WTC11 (cell line): Measurements from ENCODE around the gene ATP6V1G1. TPM values are rescaled to one million over a fixed set of nuclear protein-coding genes. Genes with fewer than 3 reads are reported as not detected.

Source experiments
- ATAC-seq: fragments of 200-7000 bp; cut with Tn5 transposase; 2 replicates; pipeline ENCODE4 v1.10.0; 2021; ENCODE audit warnings: mild to moderate bottlenecking, moderate library complexity
- CTCF ChIA-PET: fragments of 300-600 bp; sonication (Branson Sonifier 250); formaldehyde crosslinking; loops from one replicate; lab custom pipeline; 2021; ENCODE audit warnings: antibody characterized with exemption; lab: Charles Lee
- POLR2A ChIA-PET: fragments of 350-600 bp; sonication (Branson Sonifier 250); formaldehyde crosslinking; loops from one replicate; lab custom pipeline; 2021; ENCODE audit warnings: antibody characterized with exemption; lab: Charles Lee
- DNase-seq: peaks from one replicate; pipeline ENCODE4 v3.0.0; 2021; ENCODE audit warnings: low spot score
- H3K27ac Mint-ChIP-seq: 2 replicates; pipeline ENCODE4 v1.8.0; 2021; ENCODE audit warnings: mixed read lengths
- H3K27me3 Mint-ChIP-seq: 2 replicates; pipeline ENCODE4 v1.8.0; 2021; ENCODE audit warnings: low read depth, mild to moderate bottlenecking, moderate library complexity, mixed read lengths
- H3K36me3 Mint-ChIP-seq: 2 replicates; pipeline ENCODE4 v1.8.0; 2021; ENCODE audit warnings: mixed read lengths
- H3K4me1 Mint-ChIP-seq: 2 replicates; pipeline ENCODE4 v1.8.0; 2022; ENCODE audit warnings: mixed read lengths
- H3K4me3 Mint-ChIP-seq: 2 replicates; pipeline ENCODE4 v1.8.0; 2021; ENCODE audit warnings: mild to moderate bottlenecking, moderate library complexity, mixed read lengths
- H3K9me3 Mint-ChIP-seq: 2 replicates; pipeline ENCODE4 v1.8.0; 2021; ENCODE audit warnings: mixed read lengths
- AR ChIP-seq: fragments of 250-450 bp; sonication (Bioruptor Pico); IDR thresholded peaks from 2 replicates; pipeline ENCODE4 v1.9.0; 2021; ENCODE audit warnings: mild to moderate bottlenecking
- ATF2 ChIP-seq: sonication (generic); formaldehyde crosslinking; IDR thresholded peaks from 2 replicates; pipeline ENCODE4 v1.8.1; 2022; ENCODE audit warnings: low read depth, missing genetic modification reagents, borderline replicate concordance
- CREM ChIP-seq: sonication (generic); formaldehyde crosslinking; IDR thresholded peaks from 2 replicates; pipeline ENCODE4 v1.8.1; 2022; ENCODE audit warnings: mild to moderate bottlenecking, missing genetic modification reagents, moderate library complexity
- E2F1 ChIP-seq: sonication (generic); formaldehyde crosslinking; IDR thresholded peaks from 2 replicates; pipeline ENCODE4 v1.8.0; 2022; ENCODE audit warnings: mild to moderate bottlenecking, missing genetic modification reagents
- FOXJ3 ChIP-seq: sonication (generic); formaldehyde crosslinking; IDR thresholded peaks from 2 replicates; pipeline ENCODE4 v1.9.0; 2021; ENCODE audit warnings: missing genetic modification reagents, mild to moderate bottlenecking, borderline replicate concordance
- HMGXB4 ChIP-seq: sonication (generic); formaldehyde crosslinking; IDR thresholded peaks from 2 replicates; pipeline ENCODE4 v1.8.1; 2023; ENCODE audit warnings: mild to moderate bottlenecking, moderate library complexity, missing genetic modification reagents
- KAT7 ChIP-seq: sonication (generic); formaldehyde crosslinking; IDR thresholded peaks from 2 replicates; pipeline ENCODE4 v1.8.1; 2023; ENCODE audit warnings: missing genetic modification reagents, mild to moderate bottlenecking, borderline replicate concordance
- MXD4 ChIP-seq: fragments of 250-450 bp; sonication (Bioruptor Pico); IDR thresholded peaks from 2 replicates; pipeline ENCODE4 v1.8.0; 2021; ENCODE audit warnings: mild to moderate bottlenecking, moderate library complexity, borderline replicate concordance
- NFE2L1 ChIP-seq: sonication (generic); formaldehyde crosslinking; IDR thresholded peaks from 2 replicates; pipeline ENCODE4 v1.8.1; 2023; ENCODE audit warnings: missing genetic modification reagents
- PRDM15 ChIP-seq: sonication (generic); formaldehyde crosslinking; IDR thresholded peaks from 2 replicates; pipeline ENCODE4 v1.8.0; 2022; ENCODE audit warnings: missing genetic modification reagents
- STAT6 ChIP-seq: sonication (generic); formaldehyde crosslinking; conservative IDR thresholded peaks from 2 replicates; pipeline ENCODE4 v1.8.1; 2023; ENCODE audit warnings: mild to moderate bottlenecking, low read depth, missing genetic modification reagents, moderate library complexity
- ZNF263 ChIP-seq: sonication (generic); formaldehyde crosslinking; IDR thresholded peaks from 2 replicates; pipeline ENCODE4 v1.8.1; 2022; ENCODE audit warnings: low read depth, mild to moderate bottlenecking, moderate library complexity, missing genetic modification reagents
- ZNF423 ChIP-seq: fragments of 250-450 bp; sonication (Bioruptor Pico); IDR thresholded peaks from 2 replicates; pipeline ENCODE4 v2.1.2; 2022; ENCODE audit warnings: mild to moderate bottlenecking, moderate library complexity
- total RNA-seq: library from RNA; stranded (reverse); gene quantifications from 3 replicates; pipeline ENCODE4 v1.2.3, GENCODE V29; 2021
- TF ChIP-seq, protein P1 (sequence below): sonication (generic); formaldehyde crosslinking; IDR thresholded peaks from 2 replicates; pipeline ENCODE4 v1.8.0; 2022; ENCODE audit warnings: mild to moderate bottlenecking, missing genetic modification reagents
- TF ChIP-seq, protein P2 (sequence below): sonication (generic); formaldehyde crosslinking; IDR thresholded peaks from 2 replicates; pipeline ENCODE4 v1.8.1; 2023; ENCODE audit warnings: mild to moderate bottlenecking, missing genetic modification reagents, moderate library complexity
- TF ChIP-seq, protein P3 (sequence below): sonication (generic); formaldehyde crosslinking; IDR thresholded peaks from 2 replicates; pipeline ENCODE4 v1.8.1; 2023; ENCODE audit warnings: mild to moderate bottlenecking, missing genetic modification reagents, moderate library complexity
- TF ChIP-seq, protein P4 (sequence below): sonication (generic); formaldehyde crosslinking; IDR thresholded peaks from 2 replicates; pipeline ENCODE4 v1.8.0; 2023; ENCODE audit warnings: missing genetic modification reagents

Gene ATP6V1G1
- total RNA-seq, 1 experiment from 2014 or later, result 108 TPM

GRCh38 chr9:114552706-114553105, 34.9 kb upstream of the ATP6V1G1 start:
- H3K27ac Mint-ChIP-seq, result no peak overlapping the region
- peaks cover 8% of the 10 kb centered on the region for H3K9me3 Mint-ChIP-seq
- no peak for ATAC-seq
- POLR2A ChIA-PET, result no interaction called here
- peaks cover 6% of the 10 kb centered on the region for H3K4me1 Mint-ChIP-seq
- TF ChIP-seq NFE2L1 (CRISPR knock-in tag), result no peak
- no peak for TF ChIP-seq KAT7 (CRISPR knock-in tag)
- TF ChIP-seq ZNF423 (CRISPR knock-in tag), result no peak
- TF ChIP-seq STAT6 (CRISPR knock-in tag), result no peak
- TF ChIP-seq ATF2, result no peak
- TF ChIP-seq AR (CRISPR knock-in tag), result no peak
- TF ChIP-seq, protein P1, sequence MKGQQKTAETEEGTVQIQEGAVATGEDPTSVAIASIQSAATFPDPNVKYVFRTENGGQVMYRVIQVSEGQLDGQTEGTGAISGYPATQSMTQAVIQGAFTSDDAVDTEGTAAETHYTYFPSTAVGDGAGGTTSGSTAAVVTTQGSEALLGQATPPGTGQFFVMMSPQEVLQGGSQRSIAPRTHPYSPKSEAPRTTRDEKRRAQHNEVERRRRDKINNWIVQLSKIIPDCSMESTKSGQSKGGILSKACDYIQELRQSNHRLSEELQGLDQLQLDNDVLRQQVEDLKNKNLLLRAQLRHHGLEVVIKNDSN, result no peak
- TF ChIP-seq CREM (CRISPR knock-in tag), result no peak
- no peak for TF ChIP-seq FOXJ3
- TF ChIP-seq ZNF263 (CRISPR knock-in tag), result no peak
- TF ChIP-seq, protein P2, sequence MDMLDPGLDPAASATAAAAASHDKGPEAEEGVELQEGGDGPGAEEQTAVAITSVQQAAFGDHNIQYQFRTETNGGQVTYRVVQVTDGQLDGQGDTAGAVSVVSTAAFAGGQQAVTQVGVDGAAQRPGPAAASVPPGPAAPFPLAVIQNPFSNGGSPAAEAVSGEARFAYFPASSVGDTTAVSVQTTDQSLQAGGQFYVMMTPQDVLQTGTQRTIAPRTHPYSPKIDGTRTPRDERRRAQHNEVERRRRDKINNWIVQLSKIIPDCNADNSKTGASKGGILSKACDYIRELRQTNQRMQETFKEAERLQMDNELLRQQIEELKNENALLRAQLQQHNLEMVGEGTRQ (CRISPR knock-in tag), result no peak
- TF ChIP-seq E2F1 (CRISPR knock-in tag), result no peak
- H3K27me3 Mint-ChIP-seq, result no peaks in the 10 kb centered on the region; the same call in 1 of the 2 replicates
- no peak for DNase-seq
- H3K4me3 Mint-ChIP-seq, result no peak overlapping the region
- peaks cover 4% of the 10 kb centered on the region; the same call in 1 of the 2 replicates for H3K36me3 Mint-ChIP-seq
- CTCF ChIA-PET, result interaction anchor here (1.8 kb wide), 1 partner anchor 14 kb away, joined by 8 read pairs; no protein-coding TSS in a partner anchor

GRCh38 chr9:114553202-114553601, 34.4 kb upstream of the ATP6V1G1 start:
- H3K27me3 Mint-ChIP-seq, result no peaks in the 10 kb centered on the region; the same call in 1 of the 2 replicates
- DNase-seq (no peak), ATAC-seq (no peak)
- peaks cover 6% of the 10 kb centered on the region for H3K4me1 Mint-ChIP-seq
- POLR2A ChIA-PET, result no interaction called here
- CTCF ChIA-PET, result interaction anchor here (1.3 kb wide), 1 partner anchor 15 kb away, joined by 3 read pairs; no protein-coding TSS in a partner anchor
- peaks cover 8% of the 10 kb centered on the region for H3K9me3 Mint-ChIP-seq
- H3K27ac Mint-ChIP-seq, result no peak overlapping the region
- no peak overlapping the region for H3K4me3 Mint-ChIP-seq
- H3K36me3 Mint-ChIP-seq, result peaks cover 4% of the 10 kb centered on the region; the same call in 1 of the 2 replicates
- TF ChIP-seq MXD4, result no peak
- no peak for TF ChIP-seq PRDM15 (CRISPR knock-in tag)
- TF ChIP-seq, protein P3, sequence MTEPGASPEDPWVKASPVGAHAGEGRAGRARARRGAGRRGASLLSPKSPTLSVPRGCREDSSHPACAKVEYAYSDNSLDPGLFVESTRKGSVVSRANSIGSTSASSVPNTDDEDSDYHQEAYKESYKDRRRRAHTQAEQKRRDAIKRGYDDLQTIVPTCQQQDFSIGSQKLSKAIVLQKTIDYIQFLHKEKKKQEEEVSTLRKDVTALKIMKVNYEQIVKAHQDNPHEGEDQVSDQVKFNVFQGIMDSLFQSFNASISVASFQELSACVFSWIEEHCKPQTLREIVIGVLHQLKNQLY, result no peak
- no peak for TF ChIP-seq FOXJ3
- TF ChIP-seq HMGXB4 (CRISPR knock-in tag), result no peak
- TF ChIP-seq, protein P4, sequence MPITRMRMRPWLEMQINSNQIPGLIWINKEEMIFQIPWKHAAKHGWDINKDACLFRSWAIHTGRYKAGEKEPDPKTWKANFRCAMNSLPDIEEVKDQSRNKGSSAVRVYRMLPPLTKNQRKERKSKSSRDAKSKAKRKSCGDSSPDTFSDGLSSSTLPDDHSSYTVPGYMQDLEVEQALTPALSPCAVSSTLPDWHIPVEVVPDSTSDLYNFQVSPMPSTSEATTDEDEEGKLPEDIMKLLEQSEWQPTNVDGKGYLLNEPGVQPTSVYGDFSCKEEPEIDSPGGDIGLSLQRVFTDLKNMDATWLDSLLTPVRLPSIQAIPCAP (CRISPR knock-in tag), result no peak
